Measurements from ENCODE around the gene BICDL1.
A peak's percentile ranks its signal among the peaks of the same experiment; 100 is the strongest.

BICDL1 gene

GRCh38 chr12:120103044-120103338 is 114.0 kb downstream of the BICDL1 start:
- no peak for ATAC-seq

- ATAC-seq: no peak
Measured at GRCh38 chr12:120103371-120103770, 114.3 kb downstream of the BICDL1 start.

- no peak for ATAC-seq
Measured at GRCh38 chr12:120106151-120106550, 117.1 kb downstream of the BICDL1 start.

- ATAC-seq: no peak
Measured at GRCh38 chr12:120109570-120110267, 120.7 kb downstream of the BICDL1 start.

- ATAC-seq: peak; percentile 79
Measured at GRCh38 chr12:120110550-120111501, 121.8 kb downstream of the BICDL1 start.

- no peak for ATAC-seq
Measured at GRCh38 chr12:120115066-120115465, 126.0 kb downstream of the BICDL1 start.

GRCh38 chr12:120115692-120116440 is 126.8 kb downstream of the BICDL1 start:
- peak in 1 of 2 donors; percentile 1 for ATAC-seq

- ATAC-seq: no peak
Measured at GRCh38 chr12:120116441-120116791, 127.4 kb downstream of the BICDL1 start, which contains the start of gene RAB35. Gene RAB35 (minus strand): TSS chr12:120116753. CDS start chr12:120116650, 103 bp downstream.

GRCh38 chr12:120116792-120117651 is 128.0 kb downstream of the BICDL1 start:
- ATAC-seq: peak; percentile 46 to 57

- no peak for ATAC-seq
Measured at GRCh38 chr12:120117961-120118320, 128.9 kb downstream of the BICDL1 start.

GRCh38 chr12:120118321-120119061 is 129.5 kb downstream of the BICDL1 start:
- no peak for ATAC-seq

GRCh38 chr12:120119271-120119973 is 130.4 kb downstream of the BICDL1 start:
- ATAC-seq: peak; percentile 60 to 66

- ATAC-seq: no peak
Measured at GRCh38 chr12:120121343-120121742, 132.3 kb downstream of the BICDL1 start.

GRCh38 chr12:120121766-120122293 is 132.8 kb downstream of the BICDL1 start:
- ATAC-seq: peak; percentile 47 to 54

GRCh38 chr12:120125029-120125428 is 136.0 kb downstream of the BICDL1 start:
- no peak for ATAC-seq

- peak; percentile 47 to 55 for ATAC-seq
Measured at GRCh38 chr12:120125792-120126634, 137.0 kb downstream of the BICDL1 start.

GRCh38 chr12:120126635-120127005 is 137.6 kb downstream of the BICDL1 start:
- ATAC-seq: peak; percentile 24 to 27

GRCh38 chr12:120130011-120130410 is 141.0 kb downstream of the BICDL1 start:
- ATAC-seq: no peak

- no peak for ATAC-seq
Measured at GRCh38 chr12:120131116-120131515, 142.1 kb downstream of the BICDL1 start.

Measured in activated CD4-positive, CD25-positive, alpha-beta regulatory T cell treated with anti-CD3 and anti-CD28 coated beads, Interleukin-2, amount 50 U/mL, for 24 hours (primary cell).